AG08396 (cell line): ENCODE measurements around the gene ZNF174.

Experiments used
- DNase-seq: peaks from one replicate; pipeline ENCODE4 v3.0.0; 2012; ENCODE audit warnings: low spot score, mixed read lengths

The ZNF174 gene

DNA sequence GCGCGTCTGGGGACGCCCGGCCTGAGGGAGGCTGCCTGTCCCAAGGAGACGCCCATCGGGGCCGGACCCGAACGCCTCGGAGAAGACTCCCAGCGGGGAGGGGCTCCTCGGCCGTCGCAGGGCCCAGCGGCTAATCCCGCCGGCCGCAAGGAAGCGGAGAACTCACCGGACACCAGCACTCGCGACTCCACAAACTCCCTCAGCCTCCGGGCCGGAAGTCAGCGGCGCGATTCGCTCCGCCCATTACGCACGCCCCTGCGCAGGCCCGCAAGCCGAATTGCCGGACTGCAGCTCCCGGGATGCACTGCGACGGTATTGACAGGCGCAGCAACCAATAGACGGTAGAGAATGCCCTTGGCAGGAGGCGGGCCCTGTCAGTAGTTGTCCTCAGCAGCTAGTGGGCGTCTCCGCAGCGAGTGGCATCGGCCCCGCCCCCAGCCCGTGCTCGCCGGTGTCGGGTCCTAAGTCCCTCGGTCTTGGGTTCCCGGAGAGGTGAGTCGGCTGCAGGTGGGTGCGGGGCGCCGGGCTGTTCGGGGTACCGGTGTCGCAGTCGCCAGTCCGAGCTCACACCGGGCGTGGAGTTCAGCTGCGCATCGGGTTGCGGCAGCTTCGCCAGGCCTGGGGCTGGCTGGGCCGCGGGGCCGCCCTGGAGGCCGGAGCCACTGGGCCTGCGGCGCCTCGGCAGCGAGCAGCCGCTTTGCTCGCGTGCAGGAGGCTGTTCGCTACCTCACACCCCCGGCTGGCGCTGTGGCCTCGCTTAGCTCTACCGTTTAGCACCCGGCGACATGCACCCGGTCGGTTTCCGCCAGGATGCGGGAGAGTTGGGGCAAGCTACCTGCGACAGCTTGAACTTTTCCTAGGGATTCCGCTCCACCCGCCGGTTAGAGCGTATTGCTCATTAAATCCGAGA, at the start of gene ZNF174, which contains the start of gene ZSCAN32:
Gene ZNF174 (plus strand): TSS at position 437 of the 910 bp plus-strand sequence. CDS start 790 bp downstream, outside the sequence.
Gene ZSCAN32 (minus strand): TSS at position 226 of the 910 bp plus-strand sequence. CDS start 3,447 bp downstream, outside the sequence.
- DNase-seq, result peak; percentile 100

DNA sequence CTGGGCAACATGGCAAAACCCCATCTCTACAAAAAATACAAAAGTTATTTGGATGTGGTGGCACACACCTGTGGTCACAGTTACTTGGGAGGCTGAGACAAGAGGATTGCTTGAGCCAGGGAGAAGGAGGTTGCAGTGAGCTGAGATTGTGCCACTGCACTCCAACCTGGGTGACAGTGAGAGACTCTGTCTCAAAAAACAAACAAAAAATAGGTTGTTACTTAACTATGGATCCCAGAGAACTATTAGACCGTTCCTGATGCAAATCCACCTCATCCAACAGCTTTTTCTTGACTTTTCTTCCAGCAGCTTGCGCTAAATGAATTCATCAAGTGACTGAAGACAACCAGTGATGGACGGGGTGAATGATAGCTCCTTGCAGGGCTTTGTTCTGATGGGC, 45.4 kb upstream of the ZNF174 start, which contains the start of gene OR2C1:
Gene OR2C1 (plus strand): TSS at position 301 of the 400 bp plus-strand sequence. CDS start 52 bp downstream, at position 353.
- DNase-seq, result no peak

DNA sequence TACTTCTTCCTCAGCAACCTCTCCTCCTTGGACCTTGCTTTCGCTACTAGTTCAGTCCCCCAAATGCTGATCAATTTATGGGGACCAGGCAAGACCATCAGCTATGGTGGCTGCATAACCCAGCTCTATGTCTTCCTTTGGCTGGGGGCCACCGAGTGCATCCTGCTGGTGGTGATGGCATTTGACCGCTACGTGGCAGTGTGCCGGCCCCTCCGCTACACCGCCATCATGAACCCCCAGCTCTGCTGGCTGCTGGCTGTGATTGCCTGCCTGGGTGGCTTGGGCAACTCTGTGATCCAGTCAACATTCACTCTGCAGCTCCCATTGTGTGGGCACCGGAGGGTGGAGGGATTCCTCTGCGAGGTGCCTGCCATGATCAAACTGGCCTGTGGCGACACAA, 44.9 kb upstream of the ZNF174 start:
- DNase-seq, result no peak

DNA sequence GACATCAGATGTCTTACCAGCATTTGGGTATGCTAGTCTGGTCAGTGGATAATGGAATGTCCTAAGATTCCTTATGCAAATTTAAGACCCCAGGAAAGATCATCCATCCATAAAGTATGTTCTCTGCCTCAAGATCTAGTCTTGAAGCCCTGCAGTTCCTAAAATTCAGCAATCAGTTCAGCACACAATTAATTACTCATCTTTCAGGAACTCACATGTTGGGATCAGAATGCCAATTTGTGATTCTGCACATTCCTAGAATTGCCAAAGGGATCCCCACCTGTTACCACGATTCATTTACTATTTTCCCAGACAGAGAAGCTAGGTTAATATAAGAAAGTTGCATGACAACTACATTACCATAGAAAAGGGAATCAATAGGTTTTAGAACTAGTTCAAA, 42.1 kb upstream of the ZNF174 start:
- no peak for DNase-seq

DNA sequence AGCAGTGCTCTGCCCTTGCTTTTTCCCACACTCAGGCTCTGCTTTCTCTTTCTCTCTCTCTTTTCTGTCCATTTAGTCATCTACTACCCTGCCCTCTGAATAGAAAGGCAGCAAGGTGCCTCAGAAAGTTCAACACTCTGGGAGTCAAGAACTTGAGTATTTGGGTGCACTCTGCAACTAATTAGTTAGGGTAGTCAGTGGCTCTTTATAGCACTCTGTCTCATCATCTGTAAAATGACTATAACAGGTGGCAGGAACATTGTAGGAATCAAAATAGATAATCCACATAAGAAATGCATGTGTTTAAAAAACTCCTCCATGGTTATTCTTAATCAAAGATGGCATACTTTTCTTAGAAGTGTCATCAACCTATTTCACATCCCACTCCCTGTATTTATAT, 38.1 kb upstream of the ZNF174 start:
- DNase-seq, result no peak

DNA sequence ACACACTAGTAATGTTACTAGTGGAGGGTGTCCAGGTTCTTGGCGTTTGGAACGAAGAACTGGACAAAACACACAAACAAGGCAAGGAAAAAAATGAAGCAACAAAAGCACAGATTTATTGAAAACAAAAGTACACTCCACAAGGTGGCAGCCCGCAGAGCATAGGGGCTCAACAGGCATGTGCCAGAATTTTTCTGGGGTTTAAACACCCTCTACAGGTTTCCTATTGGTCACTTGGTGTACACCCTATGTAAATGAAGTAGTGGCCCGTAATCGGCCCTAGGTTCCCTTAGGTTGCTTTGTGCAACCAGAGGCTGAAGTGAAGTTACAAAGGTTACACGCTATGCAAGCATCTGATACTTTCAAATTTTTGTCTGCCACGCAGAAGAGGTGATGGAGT, 37.2 kb upstream of the ZNF174 start:
- no peak for DNase-seq

DNA sequence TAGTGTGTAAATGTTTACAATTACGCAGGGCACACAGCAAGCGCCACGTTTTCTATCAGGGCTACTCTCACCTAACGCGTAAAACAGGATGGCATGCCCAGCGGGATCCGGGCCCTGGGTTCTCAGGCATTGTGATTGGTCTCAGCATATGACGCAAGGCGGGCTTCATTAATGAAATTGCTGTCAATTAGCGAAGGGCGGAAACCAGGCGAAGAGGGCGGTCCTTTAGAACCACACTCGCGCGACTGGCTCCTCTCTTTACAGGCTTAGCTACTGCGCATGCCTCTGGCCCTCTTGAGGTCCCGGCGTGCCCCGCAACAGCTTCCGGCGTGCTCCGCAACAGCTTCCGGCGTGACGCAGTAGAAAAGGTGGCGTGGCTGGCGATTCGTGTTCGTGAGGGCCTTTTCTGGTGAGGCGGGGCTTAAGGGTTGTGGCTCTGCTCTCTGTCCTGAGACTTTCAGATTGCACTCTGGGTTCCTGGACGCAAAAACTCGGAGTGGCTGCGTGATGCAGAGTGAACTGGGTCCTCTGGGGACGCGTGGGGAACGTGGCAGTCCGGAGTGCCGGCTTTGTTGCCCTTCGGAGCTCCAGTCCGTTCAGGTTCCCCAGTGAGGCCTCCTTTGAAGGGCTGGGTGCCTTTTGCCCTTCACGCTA, 36.1 kb upstream of the ZNF174 start:
- DNase-seq, result peak; percentile 96

DNA sequence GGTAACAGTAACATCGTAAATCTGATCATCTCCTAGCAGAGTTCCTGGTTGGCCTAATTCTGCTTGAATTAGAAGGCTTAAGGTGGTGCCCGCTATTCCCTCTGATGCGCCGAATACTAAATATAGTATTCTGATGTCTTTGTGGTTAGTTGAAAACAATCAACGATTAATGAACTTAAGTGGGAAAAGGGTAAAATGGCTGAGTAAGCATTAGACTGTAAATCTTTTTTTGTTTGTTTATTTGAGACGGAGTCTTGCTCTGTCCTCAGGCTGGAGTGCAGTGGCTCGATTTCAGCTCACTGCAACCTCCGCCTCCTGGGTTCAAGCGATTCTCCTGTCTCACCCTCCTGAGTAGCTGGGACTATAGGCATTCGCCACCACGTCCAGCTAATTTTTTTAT, 31.9 kb upstream of the ZNF174 start:
- no peak for DNase-seq

DNA sequence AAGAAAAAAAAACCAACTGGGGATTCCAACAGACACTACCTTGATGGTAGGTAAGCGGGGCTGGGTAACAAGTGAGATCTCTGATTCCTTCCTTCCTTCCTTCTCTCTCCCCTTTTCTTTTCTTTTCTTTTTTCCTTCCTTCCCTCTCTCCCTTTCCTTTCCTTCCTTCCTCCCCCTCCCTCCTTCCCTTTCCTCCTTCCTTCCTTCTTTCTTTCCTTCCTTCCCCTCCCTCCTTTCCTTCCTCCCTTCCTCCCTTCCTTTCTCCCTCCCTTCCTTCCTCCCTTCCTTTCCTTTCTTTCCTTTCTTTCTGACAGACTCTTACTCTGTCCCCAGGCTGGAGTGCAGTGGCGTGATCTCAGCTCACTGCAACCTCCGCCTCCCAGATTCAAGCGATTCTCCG, 25.3 kb upstream of the ZNF174 start:
- DNase-seq, result no peak

DNA sequence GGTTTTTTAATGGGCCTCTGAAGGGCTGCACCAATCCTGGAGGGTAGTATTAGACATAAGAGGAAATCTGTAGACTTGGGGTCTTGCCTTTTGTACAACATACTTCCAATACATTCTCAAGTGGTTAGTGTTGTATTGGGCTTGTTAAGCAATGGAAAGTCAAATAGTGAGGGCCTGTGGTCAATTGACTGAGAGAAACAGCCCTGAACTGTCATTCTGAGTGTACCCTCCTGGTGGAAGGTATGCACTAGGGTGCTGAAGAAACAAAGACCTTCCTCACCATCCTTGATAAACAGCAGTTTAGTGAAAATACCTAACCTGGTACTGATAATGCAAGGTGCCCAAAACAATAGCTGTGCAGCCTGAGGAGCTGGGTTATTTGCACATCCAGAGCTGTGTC, 23.1 kb upstream of the ZNF174 start:
- no peak for DNase-seq

DNA sequence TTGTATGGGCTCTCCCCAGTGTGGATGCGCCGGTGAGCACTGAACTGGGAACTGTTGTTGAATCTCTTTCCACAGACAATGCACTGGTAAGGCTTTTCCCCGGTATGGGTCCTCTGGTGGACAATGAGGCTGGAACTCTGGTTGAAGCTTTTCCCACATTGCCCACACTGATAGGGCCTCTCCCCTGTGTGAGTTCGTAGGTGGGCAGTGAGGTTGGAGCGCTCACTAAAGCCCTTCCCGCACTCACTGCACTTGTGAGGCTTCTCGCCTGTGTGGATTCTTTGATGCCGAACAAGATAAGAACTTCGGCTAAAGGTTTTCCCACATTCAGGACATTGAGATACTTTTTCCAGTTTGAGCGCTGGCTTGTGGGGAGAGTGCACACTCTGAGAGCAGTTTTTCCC, 18.0 kb upstream of the ZNF174 start:
- no peak for DNase-seq

DNA sequence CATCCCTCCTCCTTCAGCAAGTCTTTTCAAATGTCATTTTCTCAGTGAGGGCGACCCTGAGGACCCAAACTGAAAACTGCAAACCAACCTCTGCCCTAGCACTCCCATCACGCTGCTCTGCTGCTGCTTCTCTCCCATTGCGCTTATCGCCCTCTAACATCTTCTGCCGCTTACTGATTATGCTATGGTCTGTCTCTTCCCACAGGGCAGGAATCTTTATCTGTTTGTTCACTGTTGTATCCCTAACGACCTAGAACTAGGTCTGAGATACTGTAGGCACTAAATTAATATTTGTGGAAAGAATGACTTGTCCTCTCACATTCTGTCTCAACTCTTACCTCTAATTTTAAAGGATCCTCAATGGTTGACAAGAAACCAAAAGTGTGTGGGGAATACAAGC, 12.7 kb upstream of the ZNF174 start:
- DNase-seq, result no peak

DNA sequence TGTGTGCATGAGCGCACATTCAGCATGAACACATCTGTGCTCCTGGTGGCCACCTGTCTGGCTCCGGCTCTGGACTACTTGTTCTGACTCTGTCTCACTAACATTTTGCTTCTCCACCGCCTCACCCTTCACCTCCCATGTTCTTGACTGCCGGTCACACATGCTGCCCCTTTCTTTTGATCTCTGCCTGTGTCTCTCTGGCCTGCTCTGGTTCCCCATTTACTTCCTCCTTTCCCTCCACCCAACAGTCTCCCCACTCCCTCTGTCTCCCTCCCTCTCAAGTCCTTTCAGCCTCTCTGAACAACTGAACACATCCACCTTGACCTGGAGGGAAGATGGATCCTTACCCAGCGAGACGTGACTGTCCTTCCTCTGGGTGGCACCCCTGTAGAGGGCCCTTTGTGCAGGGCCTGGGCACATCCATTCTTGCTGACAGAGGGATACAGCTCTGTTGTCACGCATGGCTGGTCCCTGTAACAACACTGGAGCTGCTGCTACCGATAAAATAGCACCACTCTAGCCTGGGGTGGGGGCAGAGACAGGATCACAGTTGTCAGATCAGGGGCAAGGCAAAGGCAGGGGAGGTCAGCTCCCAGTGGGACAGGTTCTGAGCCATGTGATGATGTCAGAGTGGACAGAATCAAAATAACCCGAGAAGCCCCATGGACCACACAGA, 11.2 kb upstream of the ZNF174 start:
- no peak for DNase-seq

DNA sequence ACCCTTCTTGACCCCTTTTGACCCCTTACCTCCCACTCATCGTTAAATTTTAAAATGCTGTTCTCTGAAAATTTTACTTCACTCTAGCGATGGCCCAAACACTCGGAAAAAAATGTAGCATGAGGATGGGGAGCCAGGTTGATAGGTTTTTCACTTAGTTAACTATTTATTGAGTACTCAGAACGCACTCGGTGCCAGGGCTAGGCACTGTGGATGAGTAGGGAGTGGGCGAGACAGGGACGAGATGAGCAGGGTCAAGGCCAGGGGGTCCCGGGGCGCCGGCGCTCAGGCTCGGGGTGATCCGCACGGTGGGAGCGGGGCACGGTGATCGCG, 603 bp upstream of the ZNF174 start:
- no peak for DNase-seq

DNA sequence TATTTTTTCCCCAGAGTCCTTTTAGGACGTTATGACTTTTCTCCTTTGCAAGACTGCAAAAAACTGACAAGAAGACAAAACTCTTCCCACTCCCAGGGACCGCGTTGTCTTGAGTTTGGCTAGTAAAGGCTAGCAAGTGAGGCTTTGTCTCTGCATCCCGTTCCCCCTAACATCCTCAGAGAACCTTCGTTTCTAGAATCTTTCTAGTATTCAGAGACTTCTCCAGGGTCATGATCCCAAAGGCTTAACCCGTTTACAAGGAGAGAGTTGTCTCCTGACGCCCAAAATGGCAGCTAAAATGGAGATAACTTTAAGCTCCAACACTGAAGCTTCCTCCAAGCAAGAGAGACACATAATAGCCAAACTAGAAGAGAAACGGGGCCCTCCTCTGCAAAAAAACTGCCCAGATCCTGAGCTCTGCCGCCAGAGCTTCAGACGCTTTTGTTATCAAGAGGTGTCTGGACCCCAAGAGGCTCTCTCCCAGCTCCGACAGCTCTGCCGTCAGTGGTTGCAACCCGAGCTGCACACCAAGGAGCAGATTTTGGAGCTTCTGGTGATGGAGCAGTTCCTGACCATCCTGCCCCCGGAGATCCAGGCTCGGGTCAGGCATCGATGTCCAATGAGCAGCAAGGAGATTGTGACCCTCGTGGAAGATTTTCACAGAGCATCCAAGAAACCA, 843 bp downstream of the ZNF174 start:
- peak; percentile 36 for DNase-seq

DNA sequence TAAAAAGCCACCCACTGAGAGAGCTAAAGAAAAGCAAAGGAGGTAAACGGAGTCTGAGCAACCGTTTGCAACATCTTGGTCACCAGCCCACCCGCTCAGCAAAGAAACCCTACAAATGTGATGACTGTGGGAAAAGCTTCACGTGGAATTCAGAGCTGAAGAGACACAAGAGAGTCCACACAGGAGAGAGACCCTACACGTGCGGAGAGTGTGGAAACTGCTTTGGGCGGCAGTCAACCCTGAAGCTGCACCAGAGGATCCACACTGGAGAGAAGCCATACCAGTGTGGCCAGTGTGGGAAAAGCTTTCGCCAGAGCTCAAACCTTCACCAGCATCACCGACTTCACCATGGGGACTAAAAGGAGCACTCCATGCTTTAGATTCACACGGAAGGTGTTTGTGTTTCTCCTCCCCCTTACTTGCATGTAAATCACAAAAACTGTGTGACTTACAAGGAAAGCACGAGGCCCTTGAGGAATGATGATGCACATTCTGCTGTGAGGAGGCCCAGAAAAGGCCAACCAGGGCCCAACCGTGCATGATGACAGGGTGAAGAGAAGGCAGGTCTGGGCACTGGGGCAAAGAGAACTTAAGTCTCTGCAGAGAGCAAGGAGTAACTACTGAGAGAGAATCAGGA, 7.7 kb downstream of the ZNF174 start:
- DNase-seq, result no peak

DNA sequence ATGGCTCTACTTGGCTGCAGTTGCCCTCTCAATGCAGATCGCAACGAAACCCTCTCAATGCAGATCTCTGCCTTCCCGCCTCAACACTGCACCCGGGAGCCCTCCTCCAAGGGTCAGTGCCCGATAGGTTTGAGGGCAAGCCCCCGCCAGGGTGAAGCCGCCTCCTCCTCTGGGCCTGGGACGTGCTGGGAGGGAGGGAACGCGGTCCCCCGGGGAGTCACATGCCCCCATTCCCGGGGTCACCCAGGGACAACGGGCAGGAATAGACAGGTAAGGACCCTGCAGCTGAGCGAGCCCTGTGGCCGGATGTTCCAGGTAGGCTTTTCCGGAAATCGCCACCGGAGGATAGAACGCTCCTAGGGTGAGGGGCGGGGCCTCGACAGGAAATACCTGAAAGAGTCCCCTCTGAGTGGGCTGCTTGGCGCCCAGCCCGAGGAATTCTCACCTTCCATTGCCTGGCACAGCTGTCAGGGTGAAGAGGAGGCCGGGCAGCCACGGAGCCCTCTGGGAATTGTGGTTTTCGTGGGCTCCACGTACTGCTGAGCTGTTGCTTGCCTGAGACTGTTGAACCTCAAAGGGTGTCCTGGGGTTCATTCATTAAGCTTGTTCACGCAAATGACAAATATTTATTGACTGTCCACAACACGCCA, 12.8 kb downstream of the ZNF174 start:
- no peak for DNase-seq

DNA sequence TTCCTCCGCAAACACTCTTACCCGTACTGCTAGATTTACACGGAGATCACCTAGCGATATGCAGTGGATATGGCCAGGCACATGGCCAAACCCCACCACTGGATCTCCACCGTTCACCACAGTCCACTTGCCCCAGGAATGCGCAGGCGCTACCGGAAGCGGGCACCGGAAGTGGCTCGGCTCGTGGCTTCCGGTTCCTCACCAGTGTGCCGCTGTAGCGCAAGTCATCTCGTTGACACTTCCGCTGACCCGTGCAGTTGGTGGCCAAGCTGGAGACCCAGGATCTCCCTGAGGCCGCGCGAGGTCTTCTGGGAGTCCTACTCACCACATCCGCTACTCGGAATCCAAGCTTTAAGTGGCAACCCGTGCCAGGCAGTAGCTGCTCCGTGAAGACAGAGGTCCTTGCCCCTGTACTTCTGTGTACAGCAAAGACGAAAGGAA, 30.8 kb downstream of the ZNF174 start:
- DNase-seq, result peak; percentile 49

DNA sequence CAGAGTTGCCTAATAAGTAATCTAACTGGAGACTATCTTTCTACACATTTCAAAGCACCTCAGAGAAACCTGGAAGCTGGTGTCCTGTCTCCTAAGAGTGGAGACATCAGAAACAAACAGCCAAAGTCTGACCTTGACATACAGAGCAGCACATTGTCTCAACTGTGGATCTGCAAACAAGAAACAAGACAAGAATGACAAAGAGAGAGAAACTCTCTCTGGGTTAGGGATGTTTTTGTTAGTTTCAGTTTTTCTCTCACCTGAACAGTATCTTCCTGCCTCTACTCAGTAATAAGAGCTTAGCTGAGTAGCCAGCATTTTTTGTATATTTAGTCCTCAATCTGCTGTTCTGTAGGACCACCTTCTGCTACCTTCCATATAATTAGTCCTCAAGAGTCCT, 33.4 kb downstream of the ZNF174 start:
- no peak for DNase-seq

DNA sequence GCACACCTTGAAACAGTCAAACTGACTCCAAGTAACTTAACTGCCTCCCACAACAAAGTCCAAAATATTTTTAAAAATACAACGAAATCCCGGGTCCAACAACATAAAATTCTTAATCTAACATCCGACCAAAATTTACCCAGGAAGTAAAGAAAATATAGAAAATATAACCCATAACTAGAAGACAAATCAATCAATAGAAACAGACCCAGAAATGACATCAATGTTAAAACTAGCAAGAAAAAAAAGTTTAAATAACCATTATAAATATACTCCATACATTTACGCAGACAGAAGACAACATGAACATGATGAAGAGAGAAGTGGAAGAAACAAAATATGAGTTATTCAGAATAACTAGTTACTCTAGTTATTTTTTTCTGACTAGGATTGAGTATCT, 38.6 kb downstream of the ZNF174 start:
- no peak for DNase-seq
